IMR-90 (cell line): ENCODE results near the gene FZD4. TPM values are rescaled to one million over a fixed set of nuclear protein-coding genes. Genes with fewer than 3 reads are reported as not detected.
"Not testable (repeated sequence)": the region's sequence is repeated elsewhere in the genome, so short reads cannot be mapped to it uniquely, and the experiment has no call there.

Source experiments
- ATAC-seq: fragments of 200-7000 bp; cut with Tn5 transposase; 2 replicates; pipeline ENCODE4 v1.9.1; 2020; ENCODE audit warnings: low read depth, mild to moderate bottlenecking, moderate library complexity
- BruUV-seq: library from RNA; stranded (reverse); fragments of 400-500 nt; replicated peaks from 2 replicates; lab custom pipeline; 2021; lab: Mats Ljungman, UMichigan
- CTCF ChIA-PET: fragments of 300-600 bp; formaldehyde crosslinking; extraction: SDS; loops from one replicate; lab custom pipeline; 2021; ENCODE audit warnings: antibody characterized with exemption; lab: Yijun Ruan, JAX
- POLR2A ChIA-PET: fragments of 300-600 bp; sonication (Branson Sonifier 250); formaldehyde crosslinking; loops from one replicate; lab custom pipeline; 2022; ENCODE audit warnings: antibody characterized with exemption; ENCODE audit not compliant: unreplicated experiment; lab: Charles Lee
- DNase-seq: peaks from one replicate; pipeline ENCODE4 v3.0.0; 2013
- H2AFZ ChIP-seq: replicated peaks from 2 replicates; pipeline ENCODE3; 2013; ENCODE audit warnings: low read length, mild to moderate bottlenecking; ENCODE audit not compliant: poor library complexity
- H2AK5ac ChIP-seq: 2 replicates; pipeline ENCODE4 v1.6.1; 2013; ENCODE audit warnings: low read depth, low read length, inconsistent platforms
- H2AK9ac ChIP-seq: replicated peaks from 2 replicates; pipeline ENCODE3; 2013; ENCODE audit warnings: mild to moderate bottlenecking, low read depth, low read length, moderate library complexity; ENCODE audit not compliant: poor library complexity
- H2BK120ac ChIP-seq: 2 replicates; pipeline ENCODE4 v1.6.1; 2013; ENCODE audit warnings: low read depth, low read length, inconsistent platforms
- H2BK15ac ChIP-seq: 3 replicates; pipeline ENCODE4 v1.6.1; 2013; ENCODE audit warnings: low read depth, low read length, inconsistent platforms
- H2BK20ac ChIP-seq: 2 replicates; pipeline ENCODE4 v1.6.1; 2013; ENCODE audit warnings: low read depth, mild to moderate bottlenecking, inconsistent platforms, low read length, moderate library complexity
- H2BK5ac ChIP-seq: 2 replicates; pipeline ENCODE4 v1.6.1; 2013; ENCODE audit warnings: mild to moderate bottlenecking, low read depth, low read length, inconsistent platforms; ENCODE audit not compliant: poor library complexity, severe bottlenecking
- H3K14ac ChIP-seq: replicated peaks from 2 replicates; pipeline ENCODE4 v1.6.1; 2013; ENCODE audit warnings: low read depth, low read length, inconsistent platforms
- H3K18ac ChIP-seq: 2 replicates; pipeline ENCODE4 v1.6.1; 2013; ENCODE audit warnings: low read depth, low read length, control low read depth
- H3K23ac ChIP-seq: 2 replicates; pipeline ENCODE4 v1.6.1; 2013; ENCODE audit warnings: low read depth, low read length, inconsistent platforms
- H3K27ac ChIP-seq: 2 replicates; pipeline ENCODE4 v1.5.1; 2013; ENCODE audit warnings: mild to moderate bottlenecking, control low read depth, low read length; ENCODE audit not compliant: insufficient read depth
- H3K27me3 ChIP-seq: 2 replicates; pipeline ENCODE4 v1.6.1; 2013; ENCODE audit warnings: low read length; ENCODE audit not compliant: control insufficient read depth, insufficient read depth
- H3K36me3 ChIP-seq: 2 replicates; pipeline ENCODE4 v1.6.1; 2013; ENCODE audit warnings: low read length, mixed read lengths; ENCODE audit not compliant: control insufficient read depth, insufficient read depth
- H3K4ac ChIP-seq: 2 replicates; pipeline ENCODE4 v1.6.1; 2013; ENCODE audit warnings: low read depth, low read length, inconsistent platforms
- H3K4me1 ChIP-seq: 2 replicates; pipeline ENCODE4 v1.6.1; 2013; ENCODE audit warnings: low read length, mixed read lengths; ENCODE audit not compliant: control insufficient read depth, insufficient read depth
- H3K4me2 ChIP-seq: 2 replicates; pipeline ENCODE4 v1.6.1; 2013; ENCODE audit warnings: low read depth, mild to moderate bottlenecking, control low read depth, low read length, moderate library complexity
- H3K4me3 ChIP-seq: 2 replicates; pipeline ENCODE4 v1.5.1; 2013; ENCODE audit warnings: low read depth, mild to moderate bottlenecking, control low read depth, low read length, moderate library complexity; ENCODE audit not compliant: insufficient read depth
- H3K56ac ChIP-seq: 2 replicates; pipeline ENCODE4 v1.6.1; 2013; ENCODE audit warnings: low read length, inconsistent platforms; ENCODE audit not compliant: insufficient read depth; ENCODE audit errors: extremely low read depth
- H3K79me1 ChIP-seq, 2 experiments: 2 replicates each; pipeline ENCODE4 v1.6.1; 2013; ENCODE audit warnings: low read length in 2 of 2, inconsistent platforms in 1 of 2, low read depth in 1 of 2
- H3K9ac ChIP-seq: 2 replicates; pipeline ENCODE4 v1.6.1; 2013; ENCODE audit warnings: low read depth, low read length, control low read depth
- H3K9me1 ChIP-seq: 2 replicates; pipeline ENCODE4 v1.6.1; 2013; ENCODE audit warnings: low read length, inconsistent platforms; ENCODE audit not compliant: insufficient read depth
- H3K9me3 ChIP-seq: 2 replicates; pipeline ENCODE4 v1.6.1; 2013; ENCODE audit warnings: low read length; ENCODE audit not compliant: control insufficient read depth, insufficient read depth
- H4K20me1 ChIP-seq: 2 replicates; pipeline ENCODE4 v1.6.1; 2013; ENCODE audit warnings: low read length, inconsistent platforms; ENCODE audit not compliant: insufficient read depth
- H4K5ac ChIP-seq: 2 replicates; pipeline ENCODE4 v1.6.1; 2013; ENCODE audit warnings: mild to moderate bottlenecking, low read depth, low read length, control low read depth
- H4K8ac ChIP-seq, 2 experiments: 2 replicates each; pipeline ENCODE4 v1.6.1; 2013; ENCODE audit warnings: low read depth in 2 of 2, low read length in 2 of 2, control low read depth in 1 of 2, inconsistent platforms in 1 of 2
- H4K91ac ChIP-seq: 2 replicates; pipeline ENCODE4 v1.6.1; 2013; ENCODE audit warnings: low read depth, low read length, inconsistent platforms; ENCODE audit not compliant: insufficient read depth
- CTCF ChIP-seq: conservative IDR thresholded peaks from 2 replicates; pipeline ENCODE4 v1.5.1; 2012; ENCODE audit warnings: mild to moderate bottlenecking, low read depth, low read length, improper control_type of control experiment
- MXI1 ChIP-seq: IDR thresholded peaks from 2 replicates; pipeline ENCODE4 v1.6.1; 2012; ENCODE audit warnings: low read depth, mild to moderate bottlenecking, low read length, moderate library complexity, borderline replicate concordance
- WGBS, 2 experiments: methylation state at CpG; one replicate each; pipeline versions ENCODE4 v1.1.5 to v1.1.7; 2013; ENCODE audit warnings: missing lambda C conversion rate in 2 of 2; ENCODE audit not compliant: insufficient read length in 1 of 2; ENCODE audit errors: extremely low coverage in 2 of 2; 5-methylcytosine and 5-hydroxymethylcytosine counted together
- dilution Hi-C: fragments of 300-500 bp; cut with HindIII; formaldehyde crosslinking; loops from one replicate; pipeline ENCODE4 v1.14.3; 2018; ENCODE audit warnings: low sequenced_read_pairs; ENCODE audit not compliant: unreplicated experiment
- in situ Hi-C: fragments of 300-500 bp; cut with MboI; formaldehyde crosslinking; loops from 3 replicates; pipeline ENCODE4 v1.14.3; 2019; ENCODE audit warnings: low sequenced_read_pairs, inconsistent platforms, mixed read lengths
- intact Hi-C: fragments of 100-400 bp; cut with micrococcal nuclease; formaldehyde crosslinking; loops from 2 replicates; pipeline ENCODE4 v1.10.0; 2022
- polyA plus RNA-seq, 3 experiments: library from polyadenylated mRNA; depleted of rRNA; stranded (reverse); fragments of >200 nt; gene quantifications; 2 replicates each; pipeline ENCODE4 v1.2.3, GENCODE V29; 2012; ENCODE audit warnings: low replicate concordance in 1 of 3
- total RNA-seq: library from RNA; depleted of rRNA; stranded (reverse); fragments of >200 nt; gene quantifications from 2 replicates; pipeline ENCODE4 v1.2.3, GENCODE V29; 2012

Gene FZD4
- total and polyA plus RNA-seq, 2 of the 4 experiments (the other 2 are of a cell fraction), result 3.7 to 7.7 TPM

GRCh38 chr11:86938203-86938899, 16.8 kb downstream of the FZD4 start:
- no peak for TF ChIP-seq CTCF
- no peak for TF ChIP-seq MXI1
- no peak overlapping the region for H4K8ac ChIP-seq
- peak overlapping the region; percentile 25 for H2AFZ ChIP-seq
- no peak overlapping the region for H2AK9ac ChIP-seq
- no peak overlapping the region for H3K14ac ChIP-seq
- H2AK5ac ChIP-seq, result no peak overlapping the region
- H3K4me3 ChIP-seq, result no peak overlapping the region
- DNase-seq, result no peak
- H3K9me3 ChIP-seq, result no peaks in the 10 kb centered on the region
- intact Hi-C loops, result loop anchor here (5.0 kb wide), 2 partner anchors 99 to 414 kb away; partner anchors contain the start of gene TMEM135
- H3K4ac ChIP-seq, result no peak overlapping the region
- H3K36me3 ChIP-seq, result no peaks in the 10 kb centered on the region
- dilution Hi-C loops, result no loop called here
- no peak overlapping the region for H3K9ac ChIP-seq
- H3K4me2 ChIP-seq, result no peak overlapping the region
- CTCF ChIA-PET, result interaction anchor here (0.5 to 1.3 kb wide), 5 partner anchors 13 to 326 kb away, joined by 3 read pairs; no protein-coding TSS in a partner anchor
- no peak overlapping the region for H2BK5ac ChIP-seq
- H3K4me1 ChIP-seq, result peaks cover 30% of the 10 kb centered on the region
- H4K91ac ChIP-seq, result no peak overlapping the region
- H3K23ac ChIP-seq, result no peak overlapping the region
- ATAC-seq, result no peak
- no peak overlapping the region for H3K27ac ChIP-seq
- no peak overlapping the region for H2BK120ac ChIP-seq
- no peaks in the 10 kb centered on the region for H4K20me1 ChIP-seq
- H3K9me1 ChIP-seq, result peaks cover 8% of the 10 kb centered on the region
- no peak overlapping the region for H3K18ac ChIP-seq
- no peak overlapping the region for H3K56ac ChIP-seq
- no peak overlapping the region for H2BK20ac ChIP-seq
- H4K5ac ChIP-seq, result no peak overlapping the region
- no peaks in the 10 kb centered on the region for H3K27me3 ChIP-seq
- POLR2A ChIA-PET, result interaction anchor here (0.6 kb wide), 1 partner anchor 485 kb away, joined by 3 read pairs; no protein-coding TSS in a partner anchor
- no peaks in the 10 kb centered on the region for H3K79me1 ChIP-seq
- 63% methylated on average over 3 of the region's 6 CpGs; no CpG with 5 or more reads in 1 of the 2 experiments for WGBS, 2 experiments
- H2BK15ac ChIP-seq, result no peak overlapping the region
- in situ Hi-C loops, result loop anchor here (25.0 kb wide), 1 partner anchor 474 kb away; no protein-coding TSS in a partner anchor
- no TSS peak for BruUV-seq

- H3K14ac ChIP-seq, H3K4ac ChIP-seq, H3K79me1 ChIP-seq, H2BK5ac ChIP-seq, H2AK5ac ChIP-seq, H2BK20ac ChIP-seq, H3K27ac ChIP-seq, H3K56ac ChIP-seq, H3K36me3 ChIP-seq, BruUV-seq, H3K4me3 ChIP-seq, H3K23ac ChIP-seq, H2BK120ac ChIP-seq, POLR2A ChIA-PET, H2AK9ac ChIP-seq, DNase-seq, H3K18ac ChIP-seq, H4K20me1 ChIP-seq, ATAC-seq, H2BK15ac ChIP-seq, H4K91ac ChIP-seq, H3K9ac ChIP-seq, H4K5ac ChIP-seq, H3K4me2 ChIP-seq, H3K27me3 ChIP-seq, CTCF ChIA-PET, H4K8ac ChIP-seq, dilution Hi-C loops, H2AFZ ChIP-seq, H3K9me3 ChIP-seq: not testable (repeated sequence)
- H3K9me1 ChIP-seq, result peaks cover 15% of the 10 kb centered on the region
- in situ Hi-C loops (loop anchor here (25.0 kb wide), 1 partner anchor 475 kb away; no protein-coding TSS in a partner anchor), intact Hi-C loops (loop anchor here (5.0 kb wide), 2 partner anchors 100 to 415 kb away; partner anchors contain the start of gene TMEM135)
- WGBS, 2 experiments, result no CpG with 5 or more reads among the region's 2 CpGs
- peaks cover 36% of the 10 kb centered on the region for H3K4me1 ChIP-seq
These were observed 17.9 kb downstream of the FZD4 start for GRCh38 chr11:86937193-86937806.
